Left colon (tissue), 2 donors: ENCODE data around the gene MZF1. TPM values are rescaled to one million over a fixed set of nuclear protein-coding genes. Genes with fewer than 3 reads are reported as not detected.
A peak's percentile ranks its signal among the peaks of the same experiment; 100 is the strongest.
"Not testable (repeated sequence)": the region's sequence is repeated elsewhere in the genome, so short reads cannot be mapped to it uniquely, and the experiment has no call there.

ENCODE experiments used
- ATAC-seq: fragments of 200-7000 bp; cut with Tn5 transposase; one replicate; pipeline ENCODE4 v1.9.1; 2020; ENCODE audit warnings: mild to moderate bottlenecking, moderate library complexity
- DNase-seq, 2 donors: peaks; one replicate each; pipeline ENCODE4 v3.0.0-alpha.2; 2020
- intact Hi-C, 2 donors: fragments of 100-400 bp; cut with DNase I in 1 of 2; cut with micrococcal nuclease in 1 of 2; formaldehyde crosslinking; loops; one replicate each; pipeline versions ENCODE4 v1.11.2 to v1.14.0; 2022; cut with DNase I, micrococcal nuclease
- long read RNA-seq: library from polyadenylated mRNA; unstranded; transcript quantifications from one replicate; pipeline ENCODE4 v2.0.0, GENCODE V29; 2021
- total RNA-seq, 2 donors: library from RNA; stranded (reverse); fragmentation: NEBNext Ultra II Directional; extraction: Animal tissue kit (Norgen Biotek cat#: 25700); gene quantifications; one replicate each; pipeline ENCODE4 v1.2.1, GENCODE V29; 2021
- donor health status: DM: no; HTN: no; CAD: no.
- donor health status: DM: yes; HTN: yes; CAD: no.

The MZF1 gene
- 10 to 100 TPM; 22.8 to 28.9 TPM for total RNA-seq
- long read RNA-seq, transcript MZF1-207 (1 exons, 2,683 nt) = major isoform, 11 of 37 reads
- long read RNA-seq, partial matches to known transcripts = 23 of 37 reads
- long read RNA-seq, other reads (novel, unspliced or antisense) = 3 of 37 reads

GRCh38 chr19:58572818-58573657 is at the start of gene MZF1:
Gene MZF1 (minus strand): TSS chr19:58573335. CDS start chr19:58571389, 1,946 bp downstream.
- intact Hi-C loops = no loop called here
- DNase-seq (peak; percentile 100), ATAC-seq (peak; percentile 72)

GRCh38 chr19:58607213-58607612 is 34.1 kb upstream of the MZF1 start:
- intact Hi-C loops, ATAC-seq, DNase-seq: not testable (repeated sequence)

- DNase-seq, ATAC-seq, intact Hi-C loops: not testable (repeated sequence)
Observed at GRCh38 chr19:58606251-58606896, 33.2 kb upstream of the MZF1 start.

GRCh38 chr19:58586133-58586765 is 13.1 kb upstream of the MZF1 start:
- intact Hi-C loops = no loop called here
- no peak for DNase-seq

GRCh38 chr19:58585442-58586132 is 12.5 kb upstream of the MZF1 start:
- intact Hi-C loops = no loop called here
- DNase-seq = no peak
- no peak for ATAC-seq

More at GRCh38 chr19:58586133-58586765, 13.1 kb upstream of the MZF1 start:
- no peak for ATAC-seq

- DNase-seq (no peak), ATAC-seq (no peak)
Observed at GRCh38 chr19:58584498-58585441, 11.6 kb upstream of the MZF1 start.

GRCh38 chr19:58582985-58583384 is 9.8 kb upstream of the MZF1 start:
- intact Hi-C loops = no loop called here
- DNase-seq = no peak
- ATAC-seq = no peak

More at GRCh38 chr19:58584498-58585441, 11.6 kb upstream of the MZF1 start:
- intact Hi-C loops = no loop called here

- intact Hi-C loops = no loop called here
- ATAC-seq (peak; percentile 59), DNase-seq (peak; percentile 78 to 81)
Observed at GRCh38 chr19:58581227-58582141, 8.3 kb upstream of the MZF1 start.

- no peak for DNase-seq
- intact Hi-C loops = no loop called here
- ATAC-seq = no peak
Observed at GRCh38 chr19:58579473-58580142, 6.5 kb upstream of the MZF1 start.

GRCh38 chr19:58578012-58578925 is 5.1 kb upstream of the MZF1 start:
- DNase-seq (peak in 1 of 2 donors; percentile 24), ATAC-seq (no peak)
- intact Hi-C loops = no loop called here

GRCh38 chr19:58577581-58577980 is 4.4 kb upstream of the MZF1 start:
- DNase-seq, ATAC-seq: not testable (repeated sequence)

GRCh38 chr19:58575183-58576041 is 2.3 kb upstream of the MZF1 start:
- peak; percentile 91 to 92 for DNase-seq
- intact Hi-C loops = no loop called here
- ATAC-seq = peak; percentile 64

More at GRCh38 chr19:58577581-58577980, 4.4 kb upstream of the MZF1 start:
- intact Hi-C loops = not testable (repeated sequence)

GRCh38 chr19:58573658-58574164 is 576 bp upstream of the MZF1 start:
- ATAC-seq (no peak), DNase-seq (no peak)
- intact Hi-C loops = no loop called here
